PFSK-1 (cell line): Measurements from ENCODE around the gene COL18A1.

Experiments
- FOXP2 ChIP-seq: optimal IDR thresholded peaks from 2 replicates; pipeline ENCODE3; 2011; ENCODE audit warnings: borderline replicate concordance, control low read depth, inconsistent platforms; ENCODE audit not compliant: insufficient read depth; ENCODE audit errors: extremely low read length, extremely low read depth
- POLR2AphosphoS5 ChIP-seq: IDR thresholded peaks from 2 replicates; pipeline ENCODE4 v1.6.1; 2012; ENCODE audit warnings: low read depth, mild to moderate bottlenecking, control low read depth, low read length, moderate library complexity
- REST ChIP-seq, 2 experiments: IDR thresholded peaks; 2 replicates each; pipeline versions ENCODE4 v1.6.1 to v1.8.0; 2011 to 2012; ENCODE audit warnings: low read depth in 2 of 2, low read length in 2 of 2, control low read depth in 1 of 2, inconsistent platforms in 1 of 2, mild to moderate bottlenecking in 1 of 2, moderate library complexity in 1 of 2; ENCODE audit not compliant: insufficient read depth in 1 of 2
- SIN3A ChIP-seq: IDR thresholded peaks from 2 replicates; pipeline ENCODE4 v1.6.1; 2012; ENCODE audit warnings: mild to moderate bottlenecking, low read length, moderate library complexity, borderline replicate concordance; ENCODE audit not compliant: insufficient read depth

GRCh38 chr21:45557616-45558043 is 152.7 kb downstream of the COL18A1 start:
- TF ChIP-seq REST (IDR thresholded peaks at IDR 0.05; ENCODE audit: insufficient read depth in 1 of 2, low read depth in 2 of 2, low read length in 2 of 2) (no peak), SIN3A (no peak), POLR2AphosphoS5 (no peak), FOXP2 (no peak)
